Activated CD8-positive, alpha-beta memory T cell treated with anti-CD3 and anti-CD28 coated beads, Interleukin-2, amount 50 U/mL, for 1 hour (primary cell): Measurements from ENCODE around the gene PNPLA2.

Experiments
- DNase-seq: peaks from one replicate; pipeline ENCODE4 v3.0.0-alpha.2; 2020; ENCODE audit errors: extremely low read depth

Gene PNPLA2

GRCh38 chr11:831118-831864, 12.6 kb downstream of the PNPLA2 start:
- DNase-seq = no peak

- DNase-seq = no peak
Observed at GRCh38 chr11:831961-832528, 13.3 kb downstream of the PNPLA2 start.

- no peak for DNase-seq
Observed at GRCh38 chr11:832529-833113, 13.9 kb downstream of the PNPLA2 start, which contains the start of gene CD151. TSS of gene CD151 (plus strand) at chr11:832952. CDS start at chr11:836070, 3,118 bp downstream.

- no peak for DNase-seq
Observed at GRCh38 chr11:833114-833791, 14.5 kb downstream of the PNPLA2 start.

GRCh38 chr11:833849-834311, 15.2 kb downstream of the PNPLA2 start:
- DNase-seq = no peak

GRCh38 chr11:834371-835316, 15.9 kb downstream of the PNPLA2 start:
- no peak for DNase-seq

- DNase-seq = no peak
Observed at GRCh38 chr11:836274-836673, 17.6 kb downstream of the PNPLA2 start.

GRCh38 chr11:836700-837099, 18.0 kb downstream of the PNPLA2 start:
- no peak for DNase-seq

- DNase-seq = no peak
Observed at GRCh38 chr11:837189-837989, 18.7 kb downstream of the PNPLA2 start.

GRCh38 chr11:837990-838307, 19.2 kb downstream of the PNPLA2 start:
- no peak for DNase-seq

- no peak for DNase-seq
Observed at GRCh38 chr11:838441-839279, 19.9 kb downstream of the PNPLA2 start.

- DNase-seq = no peak
Observed at GRCh38 chr11:839280-839623, 20.5 kb downstream of the PNPLA2 start.

- DNase-seq = no peak
Observed at GRCh38 chr11:839875-840617, 21.3 kb downstream of the PNPLA2 start.

GRCh38 chr11:841981-842369, 23.3 kb downstream of the PNPLA2 start:
- no peak for DNase-seq

- peak; percentile 62 for DNase-seq
Observed at GRCh38 chr11:842370-843002, 23.8 kb downstream of the PNPLA2 start, which contains the start of the genes POLR2L and TSPAN4. TSS of gene POLR2L (minus strand) at chr11:842529. CDS start at chr11:842508, 21 bp downstream. TSS of gene TSPAN4 (plus strand) at chr11:842852. CDS start at chr11:850305, 7,453 bp downstream.

GRCh38 chr11:843086-843734, 24.5 kb downstream of the PNPLA2 start:
- DNase-seq = no peak

- no peak for DNase-seq
Observed at GRCh38 chr11:843818-844692, 25.3 kb downstream of the PNPLA2 start.
